COLO668 (cell line): ENCODE data around the gene VIT.
"Not testable (repeated sequence)": the region's sequence is repeated elsewhere in the genome, so short reads cannot be mapped to it uniquely, and the experiment has no call there.

ENCODE experiments used
- DNase-seq: peaks from one replicate; lab custom pipeline; 2025; ENCODE audit not compliant: unreplicated experiment; lab: John Stamatoyannopoulos, UW

Gene VIT

DNA sequence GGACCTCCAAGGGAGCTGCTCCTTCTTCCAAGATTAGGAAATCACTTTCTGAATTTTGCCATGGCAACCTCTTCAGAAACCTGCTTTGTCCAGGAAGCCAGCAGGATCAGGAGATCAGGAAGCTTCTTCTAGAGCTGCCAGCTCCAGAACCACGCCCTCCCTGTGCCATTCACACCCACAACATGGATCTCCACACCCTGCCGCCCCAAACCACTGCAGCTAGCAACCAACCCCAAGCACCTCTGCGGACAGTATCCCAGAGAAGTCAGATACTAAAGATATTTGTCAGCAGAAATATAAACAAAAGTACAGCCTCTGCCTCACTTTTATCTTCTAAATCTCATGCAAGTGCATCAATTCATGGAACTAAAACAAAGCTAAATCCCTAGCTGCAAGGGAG is 106.4 kb downstream of the VIT start:
- no peak for DNase-seq

DNA sequence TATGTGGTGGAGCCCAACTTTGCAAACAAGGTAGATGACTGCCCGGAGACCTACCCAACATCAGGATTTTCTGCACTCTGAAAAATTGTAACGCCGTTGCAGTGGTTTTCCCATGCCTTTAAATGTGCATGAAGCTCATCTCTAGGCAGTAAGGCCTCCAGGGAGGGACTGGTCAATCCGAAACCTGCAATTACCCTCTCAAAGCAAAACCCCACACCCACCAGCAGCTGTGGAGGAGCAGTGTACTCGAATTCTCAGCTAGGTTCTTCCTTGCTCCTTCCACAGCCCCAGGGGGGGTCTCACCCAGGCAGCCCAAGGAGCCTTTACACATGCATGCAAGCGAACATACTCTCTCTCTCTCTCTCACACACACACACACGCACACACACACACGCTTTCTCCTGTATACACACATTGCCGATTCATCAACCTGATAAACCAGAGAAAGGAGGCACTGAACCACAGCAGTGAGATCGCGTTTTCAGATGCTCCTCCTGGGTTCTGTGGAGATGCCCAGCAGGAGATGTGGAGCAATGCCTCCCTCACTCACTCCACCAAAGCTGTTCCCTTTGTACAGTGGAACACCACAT is 109.2 kb downstream of the VIT start:
- no peak for DNase-seq

DNA sequence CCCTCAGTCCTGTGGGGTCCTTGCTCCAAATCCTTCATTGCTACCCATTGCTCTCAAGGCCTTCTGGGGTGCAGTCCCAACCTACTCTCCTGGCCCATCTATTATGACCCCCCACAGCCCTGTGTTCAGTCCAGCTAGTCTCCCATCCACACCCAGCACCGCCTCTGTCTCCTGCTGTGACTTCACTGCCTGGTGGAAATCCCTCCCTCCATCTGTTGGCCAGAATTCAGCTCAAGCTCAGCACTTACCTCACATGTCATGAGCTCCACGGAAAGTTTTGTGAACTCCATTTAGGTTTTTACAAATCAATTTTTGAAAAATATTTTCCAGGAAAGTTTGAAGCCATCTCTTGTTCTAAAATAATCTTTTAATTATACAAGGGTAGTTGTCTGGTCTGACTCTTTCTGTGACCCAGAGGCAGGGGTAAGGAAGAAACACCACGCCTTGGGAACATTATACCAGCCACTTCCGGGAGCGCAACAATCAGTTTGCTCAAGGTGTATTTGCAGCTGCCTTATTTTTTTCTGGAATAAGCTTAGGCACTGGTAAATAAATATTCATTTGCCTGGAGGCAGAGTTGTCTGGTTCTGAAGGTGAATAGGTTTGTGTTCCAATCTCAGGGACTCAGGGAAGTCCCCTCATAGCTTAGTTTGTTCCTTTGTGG is 110.8 kb downstream of the VIT start:
- DNase-seq, result no peak

DNA sequence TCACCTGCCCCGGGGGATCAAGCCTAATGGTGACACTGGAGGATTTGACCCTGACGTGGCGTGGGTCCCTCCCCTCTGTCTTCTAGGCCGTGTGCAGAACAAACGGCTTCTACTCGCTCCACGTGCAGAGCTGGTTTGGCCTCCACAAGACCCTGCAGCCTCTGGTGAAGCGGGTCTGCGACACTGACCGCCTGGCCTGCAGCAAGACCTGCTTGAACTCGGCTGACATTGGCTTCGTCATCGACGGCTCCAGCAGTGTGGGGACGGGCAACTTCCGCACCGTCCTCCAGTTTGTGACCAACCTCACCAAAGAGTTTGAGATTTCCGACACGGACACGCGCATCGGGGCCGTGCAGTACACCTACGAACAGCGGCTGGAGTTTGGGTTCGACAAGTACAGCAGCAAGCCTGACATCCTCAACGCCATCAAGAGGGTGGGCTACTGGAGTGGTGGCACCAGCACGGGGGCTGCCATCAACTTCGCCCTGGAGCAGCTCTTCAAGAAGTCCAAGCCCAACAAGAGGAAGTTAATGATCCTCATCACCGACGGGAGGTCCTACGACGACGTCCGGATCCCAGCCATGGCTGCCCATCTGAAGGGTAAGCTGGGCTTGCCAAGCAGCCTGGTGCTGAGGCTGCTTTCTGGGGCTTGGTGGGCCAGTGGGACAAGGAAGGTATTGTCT is 112.0 kb downstream of the VIT start:
- DNase-seq, result no peak

DNA sequence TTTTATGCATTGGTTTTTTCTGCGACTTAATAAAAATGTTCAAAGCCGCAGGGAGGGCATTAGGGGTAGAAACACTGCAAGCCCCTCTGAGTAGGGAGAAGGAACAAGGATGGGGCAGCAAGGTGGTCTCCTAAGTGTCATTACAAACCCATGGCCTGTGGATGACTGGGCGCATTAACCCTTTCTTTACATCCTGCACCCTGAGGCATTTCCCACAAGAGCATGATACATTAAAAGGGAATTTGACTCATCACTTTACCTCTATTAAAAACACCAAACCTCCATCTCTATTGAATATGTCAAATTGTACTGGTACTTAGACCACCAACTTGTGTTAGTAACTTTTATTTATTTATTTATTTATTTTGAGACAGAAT is 112.5 kb downstream of the VIT start:
- DNase-seq, result no peak

DNA sequence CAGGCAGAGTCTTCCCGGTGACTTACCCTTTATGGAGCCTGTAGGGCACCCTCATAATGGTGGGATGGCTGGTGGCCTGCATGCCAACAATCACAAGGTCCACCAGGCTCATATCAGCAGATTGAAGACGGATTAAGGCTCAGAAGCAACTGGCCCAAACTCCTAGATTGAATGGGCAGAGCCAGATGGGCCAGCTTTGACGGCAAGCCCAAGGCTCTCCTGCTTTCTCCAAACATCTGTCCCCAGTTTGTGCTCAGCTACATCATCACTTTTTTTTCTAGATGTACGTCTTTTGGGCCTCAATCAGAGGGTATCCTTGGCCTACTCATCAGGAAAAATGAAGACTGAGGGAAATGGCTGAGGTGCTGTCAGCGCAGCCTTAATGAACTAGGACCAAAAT is 114.6 kb downstream of the VIT start:
- DNase-seq, result no peak

DNA sequence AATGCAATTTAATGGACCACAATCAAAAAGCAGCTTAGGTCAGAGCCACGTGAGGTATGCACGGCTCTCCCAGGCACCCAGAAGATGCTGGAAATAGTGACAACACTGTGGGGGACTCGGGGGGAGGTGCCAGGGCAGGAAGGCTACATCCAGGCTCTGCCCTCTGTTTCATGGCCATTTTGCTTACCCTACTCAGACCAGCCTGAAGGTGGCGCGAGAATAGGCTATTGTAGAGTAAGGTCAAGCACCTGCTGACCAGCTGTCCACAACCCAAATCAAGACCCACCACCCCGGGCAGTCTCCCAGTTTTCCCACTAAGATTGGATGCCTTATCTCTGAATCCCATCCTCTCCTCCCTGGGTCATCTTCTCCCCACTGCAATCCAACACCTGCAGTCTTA is 115.7 kb downstream of the VIT start:
- no peak for DNase-seq

DNA sequence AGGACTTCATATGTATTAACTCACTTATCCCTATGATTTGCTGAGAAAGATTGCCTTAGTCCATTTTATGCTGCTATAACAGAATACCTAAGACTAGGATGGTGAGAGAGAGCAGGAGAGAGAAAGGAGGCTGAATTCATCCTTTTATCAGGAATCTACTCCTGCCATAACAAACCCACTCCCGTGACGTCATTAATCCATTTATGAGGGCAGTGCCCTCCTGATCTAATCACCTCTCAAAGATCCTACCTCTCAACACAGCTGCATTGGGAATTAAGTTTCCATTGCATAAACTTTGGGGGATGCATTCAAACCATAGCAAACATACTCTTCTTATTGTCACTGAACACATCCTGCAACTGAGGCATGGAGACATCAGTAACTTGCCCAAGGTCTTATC is 122.0 kb downstream of the VIT start:
- no peak for DNase-seq

DNA sequence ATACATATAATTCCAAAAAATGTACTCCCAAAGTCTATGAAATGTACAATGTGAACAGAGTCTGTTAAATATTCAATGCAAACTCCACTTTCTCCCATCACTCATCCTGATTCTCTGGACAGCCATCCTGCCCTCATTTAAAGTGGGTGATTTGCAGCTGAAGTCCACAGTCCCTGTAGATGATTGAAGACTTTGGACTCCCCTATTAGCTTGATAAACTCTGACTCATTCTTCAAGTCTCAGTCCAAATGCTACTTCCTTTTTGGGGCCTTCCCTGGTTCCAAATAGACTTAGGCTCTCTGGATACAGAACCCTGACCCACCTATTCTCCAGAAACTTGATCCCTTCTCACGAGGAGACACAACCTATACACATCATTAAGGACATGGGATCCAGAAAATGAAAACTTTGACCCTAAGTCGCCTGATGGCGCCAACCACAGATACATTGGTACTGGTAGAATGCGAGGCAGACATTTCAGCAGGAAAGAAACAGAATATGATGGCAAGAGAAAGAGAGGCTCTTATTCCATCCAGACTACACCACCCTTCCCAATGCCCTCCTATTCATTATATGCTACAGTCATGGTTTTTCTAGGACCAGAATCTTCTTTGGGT is 122.7 kb downstream of the VIT start:
- peak; percentile 18 for DNase-seq

DNA sequence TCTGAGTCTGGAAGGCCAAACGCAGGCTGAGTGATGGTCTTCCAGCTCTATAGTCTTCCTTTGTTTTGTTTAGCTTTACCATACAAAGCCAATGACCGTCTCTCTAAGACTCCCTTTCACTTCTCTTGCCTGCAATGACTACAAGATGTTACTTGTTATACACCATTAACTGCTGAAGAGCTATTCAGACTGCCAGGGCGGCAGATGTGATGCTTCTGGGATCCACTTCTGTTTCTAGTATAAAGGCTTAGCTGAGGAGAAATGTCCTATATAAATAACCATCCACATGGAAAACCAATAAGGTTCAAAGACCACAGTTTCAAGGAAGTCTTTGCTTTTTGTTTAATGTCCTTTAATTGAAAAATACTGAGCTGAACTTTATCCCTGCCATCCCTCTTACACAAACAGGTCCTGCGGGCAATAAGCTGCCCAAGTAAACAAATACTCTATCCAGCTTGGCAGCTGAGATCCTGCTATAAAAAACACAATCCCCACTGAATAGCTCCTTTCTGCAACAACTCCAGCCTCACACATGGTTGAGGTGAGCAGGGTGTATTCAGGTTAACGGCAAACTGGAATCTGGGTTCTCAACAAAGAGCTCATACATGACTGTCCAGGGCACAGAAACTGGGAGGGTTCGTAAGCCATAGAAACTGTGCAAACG is 124.6 kb downstream of the VIT start:
- peak; percentile 49 for DNase-seq

DNA sequence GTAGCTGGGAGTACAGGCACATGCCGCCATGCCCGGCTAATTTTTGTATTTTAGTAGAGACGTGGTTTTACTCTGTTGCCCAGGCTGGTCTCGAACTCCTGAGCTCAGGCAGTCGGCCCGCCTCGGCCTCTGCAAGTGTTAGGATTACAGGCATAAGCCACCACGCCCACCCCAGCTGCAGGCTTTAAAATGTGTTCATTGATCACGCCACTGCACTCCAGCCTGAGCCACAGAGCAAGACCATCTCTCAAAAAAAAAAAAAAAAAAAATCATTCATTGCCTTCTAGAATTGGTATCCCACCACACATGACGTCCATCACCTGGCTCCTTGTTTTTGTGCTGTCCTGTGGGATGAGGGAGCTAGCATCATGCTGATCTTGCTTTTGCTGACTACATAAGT is 127.4 kb downstream of the VIT start:
- no peak for DNase-seq

DNA sequence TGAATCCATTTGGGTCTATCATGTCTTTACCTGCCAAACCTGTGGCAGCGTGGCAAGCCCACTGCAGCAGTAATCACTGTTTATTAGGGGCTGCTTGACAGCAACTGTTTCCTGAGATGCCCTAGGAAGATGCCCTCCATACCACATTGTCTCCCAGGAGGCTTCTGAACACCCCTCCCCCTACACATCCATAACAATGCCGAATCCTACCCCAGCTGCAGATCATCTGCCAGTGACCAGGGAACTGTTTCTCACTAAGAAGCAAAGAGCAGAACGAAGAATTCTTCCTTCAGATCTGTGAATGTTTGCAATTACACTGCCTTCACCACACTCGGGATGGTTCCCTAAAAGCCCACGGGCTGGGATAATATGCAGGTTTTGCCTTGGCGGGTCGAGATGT is 127.8 kb downstream of the VIT start:
- DNase-seq, result no peak

DNA sequence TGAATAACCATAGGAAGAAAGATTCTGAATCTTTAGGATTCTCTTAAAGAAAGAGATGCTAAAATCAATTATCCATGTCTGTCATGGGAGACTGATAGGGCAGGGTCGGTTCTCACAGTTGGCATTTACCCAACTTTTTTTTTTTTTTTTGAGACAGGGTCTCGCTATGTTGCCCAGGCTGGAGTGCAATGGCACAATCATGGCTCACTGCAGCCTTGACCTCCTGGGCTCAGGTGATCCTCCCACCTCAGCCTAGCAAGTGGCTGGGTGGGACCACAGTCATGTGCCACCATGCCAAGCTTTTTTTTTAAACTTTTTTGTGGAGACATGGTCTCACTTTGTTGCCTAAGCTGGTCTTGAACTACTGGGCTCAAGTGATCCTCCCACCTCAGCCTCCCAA is 128.2 kb downstream of the VIT start:
- not testable (repeated sequence) for DNase-seq

DNA sequence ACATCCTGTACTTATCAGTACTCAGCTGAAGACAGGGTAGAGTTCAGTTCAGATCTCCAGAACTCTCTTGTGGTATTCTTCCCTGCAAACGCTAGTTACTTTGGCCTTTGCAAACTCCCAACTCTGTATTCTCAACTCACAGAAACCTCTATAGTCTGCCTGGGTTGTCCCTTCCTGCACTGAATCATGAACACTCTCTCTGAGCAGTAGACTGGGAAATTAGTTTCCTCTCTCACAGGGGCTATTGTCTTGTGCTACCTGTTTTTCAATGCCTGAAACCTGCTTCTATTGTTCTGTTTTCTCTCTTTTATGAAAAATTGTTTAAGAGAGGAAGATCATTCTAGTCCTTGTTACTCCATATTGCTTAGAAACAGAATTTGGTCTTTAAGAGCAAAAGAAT is 134.7 kb downstream of the VIT start:
- DNase-seq, result no peak

DNA sequence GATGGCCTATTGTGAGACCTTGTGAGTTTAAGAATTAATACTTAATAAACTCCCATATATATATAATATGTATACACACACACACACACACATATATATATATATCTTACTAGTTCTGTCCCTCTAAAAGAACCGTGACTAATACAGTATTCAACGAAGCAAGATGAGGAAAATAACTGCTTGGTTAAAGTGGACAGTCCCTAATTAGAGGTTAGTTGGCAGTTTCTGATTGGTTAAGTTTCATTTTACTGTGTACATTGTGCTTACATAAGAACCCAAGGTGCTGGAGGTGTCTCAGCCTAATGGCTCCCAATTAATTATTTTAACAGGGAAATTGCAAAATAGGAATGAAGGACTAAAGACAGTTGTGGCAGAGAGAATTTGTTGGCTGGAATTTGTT is 137.7 kb downstream of the VIT start:
- DNase-seq, result no peak

DNA sequence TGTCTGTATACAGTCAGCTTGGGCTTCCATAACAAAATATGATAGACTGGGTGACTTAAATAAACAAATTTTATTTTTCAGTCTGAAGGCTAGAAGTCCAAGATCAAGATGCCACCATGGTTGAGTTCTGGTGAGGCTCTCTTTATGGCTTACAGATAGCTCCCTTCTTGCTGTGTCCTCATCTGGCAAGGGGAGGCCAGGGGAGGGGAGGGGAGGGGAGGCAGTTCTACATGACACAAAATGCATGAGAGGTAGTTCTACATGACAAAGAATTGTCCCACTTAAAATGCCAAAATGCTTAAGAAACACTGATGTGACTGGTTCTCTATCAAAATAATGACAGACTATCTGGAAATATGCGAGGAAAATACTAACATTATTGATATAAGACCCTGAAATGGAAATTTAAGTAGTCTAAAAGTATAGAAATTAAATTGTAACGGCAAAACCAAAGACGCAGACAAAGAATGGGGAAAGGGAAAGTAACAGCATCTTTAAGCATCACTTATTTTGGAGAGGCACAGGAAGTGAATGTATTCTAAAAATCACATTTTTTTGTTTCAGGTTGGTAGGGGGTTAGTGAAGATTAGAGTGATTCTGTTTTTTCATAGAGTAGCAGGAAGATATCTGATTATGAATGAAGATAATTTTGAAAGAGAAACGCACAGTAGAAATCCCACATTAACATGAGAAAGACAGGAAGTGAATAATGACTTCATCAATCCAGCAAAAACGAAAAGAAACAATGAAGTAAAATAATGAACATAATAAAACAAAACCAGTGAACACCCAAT is 138.4 kb downstream of the VIT start:
- no peak for DNase-seq

DNA sequence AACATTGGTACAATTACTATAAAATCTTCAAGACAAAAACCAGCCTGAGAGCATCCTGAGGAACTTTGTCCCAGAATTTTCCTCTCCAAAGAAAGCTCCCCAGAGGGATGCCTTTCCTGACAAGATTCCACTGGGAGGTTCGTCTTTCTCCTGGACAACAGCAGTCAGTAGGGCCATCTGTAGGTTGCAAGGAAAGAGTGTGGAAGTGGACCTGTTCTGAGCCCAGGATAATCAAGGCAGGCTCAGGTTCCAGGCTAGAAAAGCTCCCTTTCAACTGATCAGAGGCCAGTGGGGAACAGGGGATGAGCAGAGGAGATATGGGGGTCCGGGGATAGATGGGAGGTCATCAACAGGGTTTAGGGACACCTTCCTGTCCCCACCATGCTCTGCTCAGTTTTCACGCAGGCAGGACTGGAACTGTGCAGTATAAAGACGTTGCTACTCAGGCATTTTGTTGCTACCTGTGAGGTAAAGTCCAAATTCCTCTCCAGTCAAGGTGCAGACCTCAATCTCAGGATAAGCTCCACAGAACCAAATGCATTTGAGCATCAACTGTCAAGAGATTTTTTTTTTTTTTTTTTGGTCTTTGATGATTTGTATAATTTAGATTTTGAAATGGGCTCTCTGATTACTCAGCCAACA is 143.6 kb downstream of the VIT start:
- DNase-seq, result no peak

DNA sequence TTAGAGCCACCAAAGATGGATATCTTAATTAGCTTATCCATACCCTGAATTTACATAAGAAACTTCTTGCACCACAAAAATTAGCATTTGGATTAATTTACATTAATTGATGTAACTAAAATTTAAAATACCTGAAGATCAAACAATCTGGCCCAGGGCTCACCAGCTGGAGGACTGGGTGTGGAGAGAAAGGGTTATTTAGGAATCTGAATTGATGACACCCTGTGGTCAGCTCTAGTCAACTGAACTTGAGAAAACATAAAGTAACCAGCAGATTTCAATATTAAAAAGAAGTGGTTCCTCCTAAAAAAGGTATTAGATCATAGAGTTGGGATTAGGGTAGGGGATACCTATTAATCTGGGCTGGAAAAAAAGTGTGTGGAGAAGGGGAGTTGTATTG is 147.3 kb downstream of the VIT start:
- no peak for DNase-seq

DNA sequence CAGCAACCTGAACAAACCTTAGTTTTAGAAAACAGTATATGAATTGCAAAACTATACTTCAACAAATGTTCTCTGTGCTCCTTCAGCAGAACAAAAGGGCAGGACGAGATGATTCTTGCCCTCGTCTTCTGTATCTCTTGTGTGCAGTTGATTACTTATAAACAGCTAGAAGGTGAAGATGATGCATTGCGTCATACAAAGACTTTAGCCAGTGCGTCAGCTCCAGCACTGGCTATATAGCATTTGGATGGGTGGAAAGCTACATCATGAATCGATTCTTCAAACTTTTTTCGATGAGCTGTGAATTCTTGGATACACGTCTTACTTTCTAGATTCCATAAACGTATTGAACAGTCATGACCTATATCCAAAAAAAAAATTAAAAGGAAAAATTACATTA is 152.8 kb downstream of the VIT start:
- no peak for DNase-seq

DNA sequence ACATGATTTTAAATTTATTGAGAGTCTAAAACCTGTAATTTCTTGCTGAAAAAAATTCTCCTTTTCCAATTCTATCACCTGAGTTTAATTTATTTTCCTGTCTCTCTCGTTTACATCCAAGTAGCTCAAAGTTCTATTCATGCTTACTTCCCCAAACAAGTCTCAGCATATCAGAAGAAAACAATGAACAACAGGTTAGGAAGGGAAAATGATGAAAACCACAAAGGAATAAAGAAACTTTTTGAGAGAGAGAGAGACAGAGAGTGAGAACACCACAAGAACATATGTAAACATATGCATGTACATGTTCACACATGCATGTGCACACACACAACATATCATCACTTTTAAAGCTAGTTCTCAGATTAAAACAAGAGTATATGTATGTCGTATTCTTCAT is 157.7 kb downstream of the VIT start:
- DNase-seq, result no peak

DNA sequence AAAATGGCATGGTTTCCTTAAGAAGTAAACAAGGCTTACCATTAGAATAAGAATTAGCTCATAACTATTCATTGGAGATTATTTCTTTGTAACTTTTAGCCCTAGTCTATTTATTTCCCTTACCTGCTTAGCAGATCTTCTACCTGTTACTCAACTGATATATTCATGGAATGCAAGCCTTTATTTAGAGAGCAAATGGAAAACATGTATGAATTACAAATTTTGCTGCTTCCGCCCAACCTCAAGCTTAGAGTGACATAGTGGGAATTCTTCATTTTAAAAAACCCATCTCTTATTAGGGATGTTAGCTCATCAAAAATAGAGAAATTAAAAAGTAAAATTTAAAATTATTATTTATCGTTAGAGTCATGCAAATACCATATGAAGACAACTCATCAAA is 158.9 kb downstream of the VIT start:
- DNase-seq, result no peak
